Measurements from ENCODE around the gene KLK11. TPM values are rescaled to one million over a fixed set of nuclear protein-coding genes. Genes with fewer than 3 reads are reported as not detected.

The KLK11 gene
- total and polyA plus RNA-seq, 2 donors (not counting 3 experiments of a cell fraction or from before 2014, with no cell fraction given): not detected

GRCh38 chr19:50981587-50982146 lies 44.7 kb downstream of the KLK11 start:
- no peak overlapping the region for H3K9ac ChIP-seq (replicated peaks; ENCODE audit: extremely low read depth, insufficient read depth, low read length)
- H3K4me1 ChIP-seq (ENCODE audit: control insufficient read depth, extremely low read depth, insufficient read depth, low read length): no peaks in the 10 kb centered on the region
- no peaks in the 10 kb centered on the region for H4K20me1 ChIP-seq (replicated peaks; ENCODE audit: control insufficient read depth, extremely low read depth, insufficient read depth, low read length)
- dilution Hi-C loops (cut with MboI; ENCODE audit: extremely low pct_ligation_motif_present, low sequenced_read_pairs): no loop called here
- no peaks in the 10 kb centered on the region for H3K36me3 ChIP-seq (ENCODE audit: control insufficient read depth in 2 of 2, extremely low read depth in 1 of 2, insufficient read depth in 2 of 2, low read length in 2 of 2)
- H3K27me3 ChIP-seq (ENCODE audit: control insufficient read depth in 2 of 2, insufficient read depth in 2 of 2, low read length in 2 of 2): no peaks in the 10 kb centered on the region
- ChIA-PET POLR2A (no interaction called here), CTCF (no interaction called here)
- no peak for DNase-seq (ENCODE audit: low read depth, low spot score)
- H3K79me2 ChIP-seq (ENCODE audit: control insufficient read depth, insufficient read depth, low read length): no peaks in the 10 kb centered on the region
- TF ChIP-seq MYC (IDR thresholded peaks at IDR 0.05; ENCODE audit: low read depth, low read length): no peak
- H2AFZ ChIP-seq (ENCODE audit: low read depth, low read length): no peak overlapping the region
- no peaks in the 10 kb centered on the region for H3K9me1 ChIP-seq (replicated peaks; ENCODE audit: control insufficient read depth, extremely low read depth, insufficient read depth, low read length)
- no peak overlapping the region for H3K27ac ChIP-seq (ENCODE audit: insufficient read depth, low read depth, low read length)
- intact Hi-C loops (cut with micrococcal nuclease): no loop called here
- no peak overlapping the region for H3K4me2 ChIP-seq (ENCODE audit: insufficient read depth, low read length)
- BruUV-seq (replicated peaks): no TSS peak
- no peaks in the 10 kb centered on the region for H3K9me3 ChIP-seq (replicated peaks; ENCODE audit: control insufficient read depth, insufficient read depth, low read length)
- no peak overlapping the region for H3K4me3 ChIP-seq (replicated peaks in 1 of 3; ENCODE audit: insufficient read depth in 1 of 3, low read depth in 1 of 3, low read length in 3 of 3)
- no peak for FAIRE-seq

- no TSS peak for BruUV-seq (replicated peaks)
- H2AFZ ChIP-seq (ENCODE audit: low read depth, low read length): no peak overlapping the region
- no peaks in the 10 kb centered on the region for H3K36me3 ChIP-seq (ENCODE audit: control insufficient read depth in 2 of 2, extremely low read depth in 1 of 2, insufficient read depth in 2 of 2, low read length in 2 of 2)
- no peaks in the 10 kb centered on the region for H3K79me2 ChIP-seq (ENCODE audit: control insufficient read depth, insufficient read depth, low read length)
- CTCF ChIA-PET: interaction anchor here (1.1 kb wide), 1 partner anchor 36 kb away, joined by 3 read pairs; no protein-coding TSS in a partner anchor
- POLR2A ChIA-PET: no interaction called here
- DNase-seq (ENCODE audit: low read depth, low spot score) (no peak), FAIRE-seq (no peak)
- no peaks in the 10 kb centered on the region for H3K4me1 ChIP-seq (ENCODE audit: control insufficient read depth, extremely low read depth, insufficient read depth, low read length)
- no peaks in the 10 kb centered on the region for H3K9me3 ChIP-seq (replicated peaks; ENCODE audit: control insufficient read depth, insufficient read depth, low read length)
- TF ChIP-seq EZH2 (IDR thresholded peaks at IDR 0.05; ENCODE audit: borderline replicate concordance, low read depth, low read length, severe bottlenecking): no peak
- no peak for TF ChIP-seq MYC (IDR thresholded peaks at IDR 0.05; ENCODE audit: low read depth, low read length)
- no peak for TF ChIP-seq POLR2A (IDR thresholded peaks at IDR 0.05; ENCODE audit: low read depth, low read length)
- TF ChIP-seq GATA2 (IDR thresholded peaks at IDR 0.05; ENCODE audit: insufficient read depth, insufficient read length, low read depth, low read length): no peak
- no peak for TF ChIP-seq FOS (IDR thresholded peaks at IDR 0.05; ENCODE audit: borderline replicate concordance, insufficient read depth, low read length)
- TF ChIP-seq CTCF (IDR thresholded peaks at IDR 0.05; ENCODE audit: extremely low read depth in 1 of 2, insufficient read depth in 1 of 2, low read depth in 1 of 2, low read length in 2 of 2): no peak
- no peak for TF ChIP-seq POLR2AphosphoS5 (IDR thresholded peaks at IDR 0.05; ENCODE audit: insufficient read depth, low read depth, low read length)
- TF ChIP-seq, protein P1, sequence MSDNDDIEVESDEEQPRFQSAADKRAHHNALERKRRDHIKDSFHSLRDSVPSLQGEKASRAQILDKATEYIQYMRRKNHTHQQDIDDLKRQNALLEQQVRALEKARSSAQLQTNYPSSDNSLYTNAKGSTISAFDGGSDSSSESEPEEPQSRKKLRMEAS (IDR thresholded peaks at IDR 0.05; ENCODE audit: insufficient read depth, insufficient read length): no peak
- no peak for TF ChIP-seq JUN (IDR thresholded peaks at IDR 0.05; ENCODE audit: borderline replicate concordance, insufficient read depth, insufficient read length, low read depth)
- no peak overlapping the region for H3K27ac ChIP-seq (ENCODE audit: insufficient read depth, low read depth, low read length)
- H3K4me3 ChIP-seq (replicated peaks in 1 of 3; ENCODE audit: insufficient read depth in 1 of 3, low read depth in 1 of 3, low read length in 3 of 3): no peak overlapping the region
- no peaks in the 10 kb centered on the region for H3K9me1 ChIP-seq (replicated peaks; ENCODE audit: control insufficient read depth, extremely low read depth, insufficient read depth, low read length)
- H3K27me3 ChIP-seq (ENCODE audit: control insufficient read depth in 2 of 2, insufficient read depth in 2 of 2, low read length in 2 of 2): no peaks in the 10 kb centered on the region
- no peaks in the 10 kb centered on the region for H4K20me1 ChIP-seq (replicated peaks; ENCODE audit: control insufficient read depth, extremely low read depth, insufficient read depth, low read length)
- no peak overlapping the region for H3K4me2 ChIP-seq (ENCODE audit: insufficient read depth, low read length)
- intact Hi-C loops (cut with micrococcal nuclease) (no loop called here), dilution Hi-C loops (cut with MboI; ENCODE audit: extremely low pct_ligation_motif_present, low sequenced_read_pairs) (no loop called here)
- no peak overlapping the region for H3K9ac ChIP-seq (replicated peaks; ENCODE audit: extremely low read depth, insufficient read depth, low read length)
Measured at GRCh38 chr19:50980208-50980607, 46.2 kb downstream of the KLK11 start.
